ENCODE data around the gene SUPT20H.

DNA sequence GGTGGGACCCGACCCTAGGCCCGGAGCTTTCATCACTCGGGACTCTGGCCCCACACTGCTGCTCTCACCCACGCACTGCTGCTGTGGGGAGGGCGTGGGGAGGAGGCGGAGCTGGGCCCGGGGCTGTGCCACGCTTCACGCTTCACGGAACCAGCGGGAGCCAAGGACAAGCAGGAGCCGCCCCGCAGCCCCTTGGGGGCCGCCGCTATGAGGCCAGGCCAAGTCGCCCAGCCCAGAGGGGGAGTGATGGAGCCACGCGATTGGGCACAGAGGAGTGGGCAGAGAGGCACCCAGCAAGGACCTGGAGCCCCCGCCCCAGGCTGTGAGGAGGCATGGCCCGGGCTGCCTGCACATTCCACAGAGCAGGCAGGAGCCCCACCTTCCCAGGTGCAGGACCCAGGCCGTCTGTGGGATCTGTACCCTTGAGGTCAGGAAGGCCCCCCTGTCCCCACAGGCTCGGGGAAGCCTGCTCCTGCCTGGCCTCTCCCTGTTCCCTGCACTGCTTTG, 10.2 kb upstream of the SUPT20H start:
- TF ChIP-seq POLR2A (IDR thresholded peaks at IDR 0.05): no peak
- TF ChIP-seq, protein P1, sequence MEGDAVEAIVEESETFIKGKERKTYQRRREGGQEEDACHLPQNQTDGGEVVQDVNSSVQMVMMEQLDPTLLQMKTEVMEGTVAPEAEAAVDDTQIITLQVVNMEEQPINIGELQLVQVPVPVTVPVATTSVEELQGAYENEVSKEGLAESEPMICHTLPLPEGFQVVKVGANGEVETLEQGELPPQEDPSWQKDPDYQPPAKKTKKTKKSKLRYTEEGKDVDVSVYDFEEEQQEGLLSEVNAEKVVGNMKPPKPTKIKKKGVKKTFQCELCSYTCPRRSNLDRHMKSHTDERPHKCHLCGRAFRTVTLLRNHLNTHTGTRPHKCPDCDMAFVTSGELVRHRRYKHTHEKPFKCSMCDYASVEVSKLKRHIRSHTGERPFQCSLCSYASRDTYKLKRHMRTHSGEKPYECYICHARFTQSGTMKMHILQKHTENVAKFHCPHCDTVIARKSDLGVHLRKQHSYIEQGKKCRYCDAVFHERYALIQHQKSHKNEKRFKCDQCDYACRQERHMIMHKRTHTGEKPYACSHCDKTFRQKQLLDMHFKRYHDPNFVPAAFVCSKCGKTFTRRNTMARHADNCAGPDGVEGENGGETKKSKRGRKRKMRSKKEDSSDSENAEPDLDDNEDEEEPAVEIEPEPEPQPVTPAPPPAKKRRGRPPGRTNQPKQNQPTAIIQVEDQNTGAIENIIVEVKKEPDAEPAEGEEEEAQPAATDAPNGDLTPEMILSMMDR (IDR thresholded peaks at IDR 0.05): no peak

All from body of pancreas (tissue), 4 donors.